ENCODE data around the gene PCK1. TPM values are rescaled to one million over a fixed set of nuclear protein-coding genes. Genes with fewer than 3 reads are reported as not detected.

PCK1 gene
- total and polyA plus RNA-seq, 4 donors = 8.9 to 532 (median 314) TPM

- Histone ChIP-seq H3K27me3 (ENCODE audit: control insufficient read depth in 4 of 4, insufficient read depth in 4 of 4, low read length in 3 of 4) (no peaks in the 10 kb centered on the region), H3K4me3 (ENCODE audit: low read depth in 1 of 3, low read length in 3 of 3) (no peak overlapping the region), H3K36me3 (ENCODE audit: control insufficient read depth in 4 of 4, insufficient read depth in 3 of 4, low read depth in 1 of 4, low read length in 3 of 4) (no peaks in the 10 kb centered on the region), H3K9ac (ENCODE audit: low read depth in 1 of 2, low read length in 2 of 2) (no peak overlapping the region), H3K4me1 (ENCODE audit: control insufficient read depth in 4 of 4, insufficient read depth in 4 of 4, low read length in 3 of 4) (no peaks in the 10 kb centered on the region), H3K9me3 (ENCODE audit: control insufficient read depth in 4 of 4, low read length in 3 of 4) (no peaks in the 10 kb centered on the region), H3K27ac (ENCODE audit: low read depth in 1 of 2, low read length in 2 of 2) (no peak overlapping the region)
- TF ChIP-seq FOXA2 (IDR thresholded peaks at IDR 0.05) (no peak), TAF1 (conservative IDR thresholded peaks at IDR 0.05) (no peak), HNF4G (IDR thresholded peaks at IDR 0.05) (no peak), GABPA (IDR thresholded peaks at IDR 0.05 in 1 of 2, conservative IDR thresholded peaks at IDR 0.05 in 1 of 2) (no peak), EGR1 (IDR thresholded peaks at IDR 0.05; ENCODE audit: low read depth in 2 of 2) (no peak), RXRA (IDR thresholded peaks at IDR 0.05) (no peak)
- TF ChIP-seq, protein P1, sequence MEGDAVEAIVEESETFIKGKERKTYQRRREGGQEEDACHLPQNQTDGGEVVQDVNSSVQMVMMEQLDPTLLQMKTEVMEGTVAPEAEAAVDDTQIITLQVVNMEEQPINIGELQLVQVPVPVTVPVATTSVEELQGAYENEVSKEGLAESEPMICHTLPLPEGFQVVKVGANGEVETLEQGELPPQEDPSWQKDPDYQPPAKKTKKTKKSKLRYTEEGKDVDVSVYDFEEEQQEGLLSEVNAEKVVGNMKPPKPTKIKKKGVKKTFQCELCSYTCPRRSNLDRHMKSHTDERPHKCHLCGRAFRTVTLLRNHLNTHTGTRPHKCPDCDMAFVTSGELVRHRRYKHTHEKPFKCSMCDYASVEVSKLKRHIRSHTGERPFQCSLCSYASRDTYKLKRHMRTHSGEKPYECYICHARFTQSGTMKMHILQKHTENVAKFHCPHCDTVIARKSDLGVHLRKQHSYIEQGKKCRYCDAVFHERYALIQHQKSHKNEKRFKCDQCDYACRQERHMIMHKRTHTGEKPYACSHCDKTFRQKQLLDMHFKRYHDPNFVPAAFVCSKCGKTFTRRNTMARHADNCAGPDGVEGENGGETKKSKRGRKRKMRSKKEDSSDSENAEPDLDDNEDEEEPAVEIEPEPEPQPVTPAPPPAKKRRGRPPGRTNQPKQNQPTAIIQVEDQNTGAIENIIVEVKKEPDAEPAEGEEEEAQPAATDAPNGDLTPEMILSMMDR (IDR thresholded peaks at IDR 0.05; ENCODE audit: low read depth, low read length, missing input control) = no peak
- TF ChIP-seq, protein P2, sequence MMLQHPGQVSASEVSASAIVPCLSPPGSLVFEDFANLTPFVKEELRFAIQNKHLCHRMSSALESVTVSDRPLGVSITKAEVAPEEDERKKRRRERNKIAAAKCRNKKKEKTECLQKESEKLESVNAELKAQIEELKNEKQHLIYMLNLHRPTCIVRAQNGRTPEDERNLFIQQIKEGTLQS (IDR thresholded peaks at IDR 0.05) = no peak
- DNase-seq (ENCODE audit: low spot score) = no peak
- WGBS = 77% methylated on average over 7 of the region's 7 CpGs
Observed at GRCh38 chr20:57608516-57608915, 47.6 kb downstream of the PCK1 start.

DNA sequence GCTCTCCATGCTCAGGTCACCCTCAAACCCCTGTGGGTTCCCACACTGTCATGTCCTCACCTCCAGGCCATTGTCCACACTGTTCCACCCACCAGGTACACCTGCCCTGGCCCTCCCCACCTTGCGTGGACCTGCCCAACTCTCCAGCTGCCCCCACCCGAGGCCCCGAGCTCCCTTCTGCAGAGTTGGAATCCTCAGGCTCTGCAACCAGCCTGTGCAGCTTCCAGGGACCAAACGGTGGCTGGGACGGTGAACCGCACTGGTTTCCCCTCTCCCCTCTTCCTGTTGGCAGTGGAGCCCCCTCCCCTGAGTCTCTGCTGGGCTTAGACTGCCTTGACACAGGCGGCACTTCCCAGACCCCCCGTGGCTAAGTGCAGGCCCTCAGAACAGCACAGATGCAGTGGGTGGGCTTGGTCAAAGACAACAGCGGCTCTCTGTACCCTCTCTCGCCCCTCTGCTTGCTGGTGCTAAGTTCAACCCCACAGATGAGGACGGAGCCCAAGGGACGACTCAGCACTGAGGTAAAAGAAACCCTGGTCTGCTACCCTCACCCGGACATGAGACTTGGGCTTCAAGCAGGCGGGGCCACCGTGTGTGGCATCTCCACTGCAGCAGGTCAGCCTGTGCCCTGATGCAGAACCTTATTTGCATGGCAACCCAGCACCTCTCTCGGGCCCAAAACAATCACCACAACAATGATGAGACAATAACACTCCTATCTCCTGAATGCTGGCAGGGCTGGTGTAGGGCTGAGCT, 48.4 kb downstream of the PCK1 start:
- H3K36me3 ChIP-seq (ENCODE audit: control insufficient read depth in 4 of 4, insufficient read depth in 3 of 4, low read depth in 1 of 4, low read length in 3 of 4) = no peaks in the 10 kb centered on the region

More for the DNA sequence above, 48.4 kb downstream of the PCK1 start:
- 71% methylated on average over 16 of the region's 16 CpGs for WGBS
- H3K27me3 ChIP-seq (ENCODE audit: control insufficient read depth in 4 of 4, insufficient read depth in 4 of 4, low read length in 3 of 4) = no peaks in the 10 kb centered on the region
- no peaks in the 10 kb centered on the region for H3K9me3 ChIP-seq (ENCODE audit: control insufficient read depth in 4 of 4, low read length in 3 of 4)
- no peak for DNase-seq (ENCODE audit: low spot score)
- no peak overlapping the region for H3K27ac ChIP-seq (ENCODE audit: low read depth in 1 of 2, low read length in 2 of 2)
- TF ChIP-seq, protein P3, sequence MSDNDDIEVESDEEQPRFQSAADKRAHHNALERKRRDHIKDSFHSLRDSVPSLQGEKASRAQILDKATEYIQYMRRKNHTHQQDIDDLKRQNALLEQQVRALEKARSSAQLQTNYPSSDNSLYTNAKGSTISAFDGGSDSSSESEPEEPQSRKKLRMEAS (IDR thresholded peaks at IDR 0.05) = no peak
- TF ChIP-seq ZBTB33 (IDR thresholded peaks at IDR 0.05) (no peak), TAF1 (conservative IDR thresholded peaks at IDR 0.05) (no peak), HNF4G (IDR thresholded peaks at IDR 0.05) (no peak), SP1 (IDR thresholded peaks at IDR 0.05) (no peak), GABPA (IDR thresholded peaks at IDR 0.05 in 1 of 2, conservative IDR thresholded peaks at IDR 0.05 in 1 of 2) (no peak), FOXA2 (IDR thresholded peaks at IDR 0.05) (no peak), NR2F2 (IDR thresholded peaks at IDR 0.05) (no peak), EGR1 (IDR thresholded peaks at IDR 0.05; ENCODE audit: low read depth in 2 of 2) (no peak), FOXA1 (IDR thresholded peaks at IDR 0.05) (no peak), RAD21 (IDR thresholded peaks at IDR 0.05) (no peak), HNF4A (conservative IDR thresholded peaks at IDR 0.05) (no peak), JUND (IDR thresholded peaks at IDR 0.05) (no peak), RXRA (IDR thresholded peaks at IDR 0.05) (no peak), YY1 (IDR thresholded peaks at IDR 0.05) (no peak)
- TF ChIP-seq, protein P1 (IDR thresholded peaks at IDR 0.05; ENCODE audit: low read depth, low read length, missing input control) = no peak
- TF ChIP-seq, protein P2 (IDR thresholded peaks at IDR 0.05) = no peak
- H3K4me1 ChIP-seq (ENCODE audit: control insufficient read depth in 4 of 4, insufficient read depth in 4 of 4, low read length in 3 of 4) = no peaks in the 10 kb centered on the region
- H3K9ac ChIP-seq (ENCODE audit: low read depth in 1 of 2, low read length in 2 of 2) = no peak overlapping the region
- H3K4me3 ChIP-seq (ENCODE audit: low read depth in 1 of 3, low read length in 3 of 3) = no peak overlapping the region
